ENCODE data around the gene WEE2.
"Not testable (repeated sequence)": the region's sequence is repeated elsewhere in the genome, so short reads cannot be mapped to it uniquely, and the experiment has no call there.

The WEE2 gene

GRCh38 chr7:141722529-141722928 is 14.4 kb downstream of the WEE2 start:
- no peak overlapping the region for H3K27ac Mint-ChIP-seq
- H3K4me1 Mint-ChIP-seq: no peaks in the 10 kb centered on the region
- H3K36me3 Mint-ChIP-seq: peaks cover 7% of the 10 kb centered on the region
- H3K4me3 Mint-ChIP-seq: no peak overlapping the region
- no peaks in the 10 kb centered on the region for H3K9me3 Mint-ChIP-seq
- no peaks in the 10 kb centered on the region for H3K27me3 Mint-ChIP-seq

DNA sequence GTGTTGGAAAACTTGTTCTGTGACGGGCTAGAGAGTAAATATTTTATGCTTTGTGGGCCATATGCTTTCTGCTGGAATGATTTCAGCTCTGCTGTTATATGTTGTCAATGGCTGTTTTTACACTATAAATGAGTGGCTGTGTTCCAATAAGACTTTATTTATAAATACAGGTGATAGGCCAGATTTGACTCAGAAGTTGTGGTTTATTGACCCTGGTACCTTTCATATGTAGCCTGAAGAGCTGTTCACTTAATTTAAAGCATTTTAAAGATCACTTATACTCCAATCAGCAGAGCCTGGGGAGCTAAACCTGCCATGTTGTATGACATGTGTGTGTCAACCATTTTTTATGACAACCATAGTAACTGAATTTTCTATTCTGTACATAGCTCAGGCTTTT is 20.9 kb downstream of the WEE2 start:
- Mint-ChIP-seq H3K36me3 (peaks cover 5% of the 10 kb centered on the region), H3K27me3 (no peaks in the 10 kb centered on the region), H3K9me3 (no peaks in the 10 kb centered on the region), H3K27ac (no peak overlapping the region), H3K4me1 (no peaks in the 10 kb centered on the region), H3K4me3 (no peak overlapping the region)

- H3K4me3 Mint-ChIP-seq: no peak overlapping the region
- peak overlapping the region; percentile 15 for H3K27ac Mint-ChIP-seq
- H3K36me3 Mint-ChIP-seq: no peaks in the 10 kb centered on the region
- no peaks in the 10 kb centered on the region for H3K27me3 Mint-ChIP-seq
- H3K9me3 Mint-ChIP-seq: no peaks in the 10 kb centered on the region
- no peaks in the 10 kb centered on the region for H3K4me1 Mint-ChIP-seq
Measured at GRCh38 chr7:141731476-141732149, 23.5 kb downstream of the WEE2 start.

GRCh38 chr7:141737118-141737835 is 29.1 kb downstream of the WEE2 start:
- peak overlapping the region; percentile 99 for H3K27ac Mint-ChIP-seq
- no peaks in the 10 kb centered on the region for H3K9me3 Mint-ChIP-seq
- H3K27me3 Mint-ChIP-seq: no peaks in the 10 kb centered on the region
- peak overlapping the region; percentile 98 for H3K4me3 Mint-ChIP-seq
- H3K36me3 Mint-ChIP-seq: peaks cover 23% of the 10 kb centered on the region
- peaks cover 50% of the 10 kb centered on the region for H3K4me1 Mint-ChIP-seq

DNA sequence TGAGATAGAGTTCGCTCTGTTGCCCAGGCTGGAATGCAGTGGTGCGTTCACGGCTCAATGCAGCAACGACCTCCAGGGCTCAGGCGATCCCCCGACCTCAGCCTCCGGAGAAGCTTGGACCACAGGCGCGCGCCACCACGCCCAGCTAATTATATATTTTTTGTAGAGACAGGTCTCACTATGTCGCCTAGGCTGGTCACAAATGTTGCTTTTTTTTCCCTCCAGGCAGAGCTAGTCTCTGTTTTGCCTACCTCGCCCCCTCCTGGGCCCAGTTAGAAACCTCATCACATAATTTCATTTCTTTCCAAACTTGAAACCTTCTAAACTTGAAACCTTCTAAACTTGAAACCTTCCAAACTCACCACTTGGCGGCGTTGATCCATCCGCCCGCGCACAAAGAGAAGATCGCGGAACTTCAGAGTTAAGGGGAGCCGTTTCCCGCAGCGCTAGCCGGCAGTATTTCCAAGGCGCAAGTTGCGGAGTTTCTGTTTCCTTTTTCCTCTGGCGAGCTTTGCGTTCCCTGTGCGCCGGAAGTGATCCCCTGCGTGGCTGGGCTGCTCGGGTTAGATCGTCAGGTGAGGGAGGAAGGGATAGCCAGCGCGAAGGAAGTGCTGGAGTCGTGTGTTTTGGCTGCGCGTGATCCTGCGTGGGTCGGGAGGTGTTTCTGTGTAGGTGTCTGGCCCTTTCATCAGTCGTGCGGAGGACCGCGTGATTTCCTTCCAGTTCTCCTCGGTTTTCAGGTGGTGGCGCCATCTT is 29.9 kb downstream of the WEE2 start, which contains the start of gene SSBP1:
TSS of gene SSBP1 (plus strand) at position 523 of the 756 bp plus-strand sequence. CDS start 809 bp downstream, outside the sequence.
- Mint-ChIP-seq H3K27me3 (no peaks in the 10 kb centered on the region), H3K4me3 (peak within 1 kb of the TSS; percentile 98), H3K27ac (peak within 1 kb of the TSS; percentile 99), H3K36me3 (peaks cover 27% of the 10 kb centered on the region), H3K4me1 (peaks cover 54% of the 10 kb centered on the region), H3K9me3 (no peaks in the 10 kb centered on the region)

DNA sequence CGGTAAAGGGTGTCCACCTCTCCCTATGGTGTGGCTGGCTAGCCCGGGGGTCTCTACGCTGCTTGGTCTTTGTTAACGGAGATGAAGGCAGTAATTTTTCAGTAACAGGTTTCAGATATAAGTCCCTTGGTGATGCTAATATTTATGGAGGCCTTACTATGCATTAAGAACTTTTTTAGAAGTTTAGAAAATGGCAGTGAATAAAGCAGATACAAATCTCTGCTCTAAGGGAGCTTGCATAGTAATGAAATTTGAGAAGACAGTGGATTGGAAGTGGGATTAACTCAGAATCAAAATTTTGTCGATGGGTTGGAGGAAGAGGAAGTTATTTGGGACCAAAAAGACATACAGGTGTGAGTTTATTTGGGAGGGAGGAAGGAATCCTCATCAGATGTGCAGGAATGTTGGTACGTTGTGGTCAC is 30.4 kb downstream of the WEE2 start:
- peak overlapping the region; percentile 99 for H3K27ac Mint-ChIP-seq
- H3K4me1 Mint-ChIP-seq: peaks cover 55% of the 10 kb centered on the region
- H3K36me3 Mint-ChIP-seq: peaks cover 30% of the 10 kb centered on the region
- no peaks in the 10 kb centered on the region for H3K27me3 Mint-ChIP-seq
- peak overlapping the region; percentile 98 for H3K4me3 Mint-ChIP-seq
- no peaks in the 10 kb centered on the region for H3K9me3 Mint-ChIP-seq

DNA sequence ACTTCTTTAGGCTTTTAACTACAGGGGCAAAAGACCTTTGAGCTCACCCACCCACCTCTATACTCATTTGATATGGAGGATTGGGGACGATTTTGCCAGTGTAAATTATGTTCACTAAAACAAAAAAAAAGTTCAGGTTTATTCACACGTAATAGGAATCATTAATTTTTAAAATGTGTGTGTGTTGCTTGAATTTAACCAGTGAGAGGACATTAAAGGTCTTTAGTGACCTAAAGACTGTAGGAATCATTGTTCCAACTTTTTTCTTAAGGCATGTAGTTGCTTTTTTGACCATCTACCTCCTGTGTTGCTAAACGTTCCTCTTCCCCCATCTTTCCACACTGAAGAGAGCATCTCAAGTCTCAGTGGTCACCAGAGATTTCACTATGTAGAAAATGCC is 31.1 kb downstream of the WEE2 start:
- H3K4me3 Mint-ChIP-seq: peak overlapping the region; percentile 98
- H3K36me3 Mint-ChIP-seq: peaks cover 36% of the 10 kb centered on the region
- peak overlapping the region; percentile 99 for H3K27ac Mint-ChIP-seq
- no peaks in the 10 kb centered on the region for H3K9me3 Mint-ChIP-seq
- no peaks in the 10 kb centered on the region for H3K27me3 Mint-ChIP-seq
- peaks cover 61% of the 10 kb centered on the region for H3K4me1 Mint-ChIP-seq

GRCh38 chr7:141742229-141742628 is 34.1 kb downstream of the WEE2 start:
- peaks cover 41% of the 10 kb centered on the region for H3K36me3 Mint-ChIP-seq
- no peaks in the 10 kb centered on the region for H3K27me3 Mint-ChIP-seq
- no peak overlapping the region for H3K4me3 Mint-ChIP-seq
- peaks cover 63% of the 10 kb centered on the region for H3K4me1 Mint-ChIP-seq
- H3K9me3 Mint-ChIP-seq: no peaks in the 10 kb centered on the region
- no peak overlapping the region for H3K27ac Mint-ChIP-seq

DNA sequence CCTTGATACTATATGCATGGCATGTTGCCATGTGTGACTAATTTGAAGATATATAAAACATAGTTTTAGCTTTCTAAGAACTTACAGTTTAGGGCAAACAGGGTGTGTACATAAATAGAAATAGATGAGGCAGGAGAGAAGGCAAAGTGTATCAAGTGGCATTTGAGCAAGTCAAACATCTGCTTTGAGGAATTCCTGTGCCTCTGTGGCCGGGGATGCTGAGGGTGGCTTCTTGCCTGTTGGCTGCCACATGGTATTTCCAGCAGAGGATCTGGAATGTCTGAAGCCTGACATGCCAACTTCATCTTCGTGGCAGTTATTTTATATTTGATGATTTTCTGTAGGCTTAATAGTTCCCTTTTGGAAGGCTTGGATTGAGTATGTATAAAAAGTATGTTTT is 36.0 kb downstream of the WEE2 start:
- Mint-ChIP-seq H3K36me3 (peaks cover 37% of the 10 kb centered on the region), H3K27me3 (no peaks in the 10 kb centered on the region), H3K9me3 (no peaks in the 10 kb centered on the region), H3K27ac (peak overlapping the region; percentile 20), H3K4me1 (peaks cover 47% of the 10 kb centered on the region), H3K4me3 (no peak overlapping the region)

DNA sequence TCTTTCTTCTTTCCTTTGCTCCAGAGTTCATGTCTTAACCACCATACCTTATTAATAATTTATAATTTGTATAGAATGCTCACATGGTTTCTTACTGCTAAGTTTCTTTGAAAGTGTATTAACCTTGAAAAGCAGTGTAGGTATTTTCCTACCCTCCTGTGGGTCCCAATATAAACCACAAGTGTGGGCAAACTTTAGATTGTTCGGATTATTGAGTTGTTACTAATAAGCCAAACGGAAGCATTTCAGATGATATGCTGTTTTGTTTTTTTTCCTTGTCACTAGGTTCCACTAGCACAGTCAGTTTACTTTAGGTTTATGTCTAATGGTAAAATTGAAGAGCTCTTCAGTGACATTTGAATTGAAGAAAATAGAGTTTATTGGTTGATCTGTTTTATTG is 40.2 kb downstream of the WEE2 start:
- Mint-ChIP-seq H3K9me3 (peaks cover 9% of the 10 kb centered on the region), H3K27ac (no peak overlapping the region), H3K4me3 (no peak overlapping the region), H3K4me1 (peaks cover 11% of the 10 kb centered on the region), H3K36me3 (peaks cover 52% of the 10 kb centered on the region), H3K27me3 (no peaks in the 10 kb centered on the region)

GRCh38 chr7:141751904-141752303 is 43.8 kb downstream of the WEE2 start:
- H3K4me1 Mint-ChIP-seq: peaks cover 17% of the 10 kb centered on the region
- H3K36me3 Mint-ChIP-seq: peaks cover 64% of the 10 kb centered on the region
- H3K4me3 Mint-ChIP-seq, H3K9me3 Mint-ChIP-seq, H3K27me3 Mint-ChIP-seq: not testable (repeated sequence)
- H3K27ac Mint-ChIP-seq: peak overlapping the region; percentile 8

DNA sequence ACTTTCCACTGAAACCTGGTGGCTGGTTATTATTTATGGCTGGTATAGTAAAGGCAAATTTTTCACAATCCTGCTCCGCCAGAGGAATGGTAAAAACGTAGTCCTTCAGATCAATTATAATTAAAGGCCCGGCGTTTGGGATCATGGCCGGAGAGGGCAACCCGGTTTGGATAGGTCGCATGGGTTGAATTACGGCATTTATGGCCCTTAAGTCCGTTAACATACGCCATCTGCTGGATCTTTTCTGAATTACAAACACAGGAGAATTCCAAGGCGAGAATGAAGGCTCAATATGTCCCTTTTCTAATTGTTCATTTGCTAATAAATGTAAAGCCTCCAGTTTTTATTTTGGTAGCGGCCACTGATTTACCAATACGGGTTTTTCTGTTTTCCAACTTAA is 44.5 kb downstream of the WEE2 start:
- Mint-ChIP-seq H3K27ac (no peak overlapping the region), H3K9me3 (peaks cover 9% of the 10 kb centered on the region), H3K36me3 (peaks cover 67% of the 10 kb centered on the region), H3K27me3 (no peaks in the 10 kb centered on the region), H3K4me1 (peaks cover 17% of the 10 kb centered on the region), H3K4me3 (no peak overlapping the region)

DNA sequence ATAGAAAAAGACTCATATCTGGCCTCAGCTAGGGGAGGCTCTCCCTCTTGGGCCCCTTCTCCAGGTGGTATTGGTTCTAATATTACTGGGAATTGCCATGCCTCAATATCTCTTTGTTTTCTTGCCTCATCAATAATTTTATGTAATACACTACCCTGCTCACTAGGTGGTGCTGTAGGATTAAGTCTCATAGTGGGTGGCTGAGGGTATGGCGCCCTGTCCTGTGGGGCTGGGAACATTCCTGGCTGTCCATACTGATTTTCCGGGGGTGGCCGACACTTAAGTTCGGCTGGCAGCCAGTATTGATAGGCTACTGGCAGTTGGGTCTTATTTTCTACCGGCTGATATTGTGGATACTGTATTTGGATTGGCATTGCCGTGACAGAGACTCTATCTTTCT is 46.8 kb downstream of the WEE2 start:
- Mint-ChIP-seq H3K27me3 (no peaks in the 10 kb centered on the region), H3K27ac (no peak overlapping the region), H3K9me3 (peaks cover 7% of the 10 kb centered on the region), H3K4me3 (no peak overlapping the region), H3K36me3 (peaks cover 72% of the 10 kb centered on the region), H3K4me1 (peaks cover 17% of the 10 kb centered on the region)

DNA sequence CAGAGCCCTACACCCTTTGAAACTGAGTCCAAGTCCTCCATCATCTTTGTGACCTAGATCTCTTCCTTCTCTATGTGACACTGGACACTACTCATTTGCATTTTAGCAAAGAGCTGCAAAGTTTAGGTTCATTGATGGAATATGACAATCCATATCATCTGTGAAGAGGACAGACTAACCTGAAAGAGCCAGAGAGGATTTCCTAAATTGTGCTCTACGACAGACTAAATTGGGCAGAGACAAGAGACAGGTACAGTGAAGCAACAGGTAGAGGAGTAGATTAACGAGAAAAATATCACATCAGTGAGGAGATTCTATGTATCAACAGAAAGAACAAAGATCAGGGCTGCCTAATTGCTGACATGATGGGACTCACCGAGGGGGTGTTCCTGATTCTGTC is 55.6 kb downstream of the WEE2 start, which contains the start of gene TAS2R3:
TSS of gene TAS2R3 (plus strand) at position 301 of the 400 bp plus-strand sequence. CDS start at position 363, 62 bp downstream.
- no peaks in the 10 kb centered on the region for H3K27me3 Mint-ChIP-seq

DNA sequence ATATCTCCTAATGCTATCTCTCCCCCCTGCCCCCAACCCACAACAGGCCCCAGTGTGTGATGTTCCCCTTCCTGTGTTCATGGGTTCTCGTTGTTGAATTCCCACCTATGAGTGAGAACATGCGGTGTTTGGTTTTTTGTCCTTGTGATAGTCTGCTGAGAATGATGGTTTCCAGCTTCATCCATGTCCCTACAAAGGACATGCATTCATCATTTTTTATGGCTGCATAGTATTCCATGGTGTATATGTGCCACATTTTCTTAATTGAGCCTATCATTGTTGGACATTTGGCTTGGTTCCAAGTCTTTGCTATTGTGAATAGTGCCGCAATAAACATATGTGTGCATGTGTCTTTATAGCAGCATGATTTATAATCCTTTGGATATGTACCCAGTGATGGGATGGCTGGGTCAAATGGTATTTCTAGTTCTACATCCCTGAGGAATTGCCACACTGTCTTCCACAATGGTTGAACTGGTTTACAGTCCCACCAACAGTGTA is 62.0 kb downstream of the WEE2 start:
- not testable (repeated sequence) for H3K4me3 Mint-ChIP-seq, H3K27ac Mint-ChIP-seq, H3K9me3 Mint-ChIP-seq, H3K27me3 Mint-ChIP-seq
- Mint-ChIP-seq H3K36me3 (peaks cover 28% of the 10 kb centered on the region), H3K4me1 (peaks cover 15% of the 10 kb centered on the region)

More for the DNA sequence above, 55.6 kb downstream of the WEE2 start, which contains the start of gene TAS2R3:
- Mint-ChIP-seq H3K9me3 (no peaks in the 10 kb centered on the region), H3K4me1 (peaks cover 12% of the 10 kb centered on the region), H3K36me3 (peaks cover 39% of the 10 kb centered on the region), H3K4me3 (no peak within 1 kb of the TSS), H3K27ac (no peak within 1 kb of the TSS)
